Bladder microvascular endothelial cell (primary cell): ENCODE measurements around the gene RBP2. TPM values are rescaled to one million over a fixed set of nuclear protein-coding genes. Genes with fewer than 3 reads are reported as not detected.

Experiments used
- total RNA-seq: library from RNA; depleted of rRNA; stranded (reverse); fragments of >200 nt; gene quantifications from 2 replicates; pipeline ENCODE4 v1.2.3, GENCODE V29; 2014

RBP2 gene
- not detected in 2 replicates for total RNA-seq

DNA sequence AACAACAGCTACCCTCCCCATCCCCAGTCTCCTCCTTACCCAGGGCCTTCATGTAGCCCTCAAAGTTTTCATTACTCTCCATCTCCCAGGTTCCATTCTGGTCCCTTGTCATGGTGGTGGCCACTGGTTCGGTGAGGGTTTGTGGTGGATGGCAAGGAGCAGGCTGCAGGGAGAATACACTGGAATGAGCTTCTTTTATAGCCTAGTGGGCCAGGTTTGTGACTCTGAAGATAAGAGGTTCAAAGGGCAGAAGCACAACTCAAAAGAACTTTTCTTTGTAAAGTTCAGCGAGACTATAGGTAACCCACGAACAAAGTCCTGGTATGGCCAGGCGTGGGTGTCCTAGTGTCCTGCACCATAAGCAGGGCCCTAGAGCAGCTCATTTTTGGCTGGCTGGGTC, at the start of gene RBP2:
Gene RBP2 (minus strand): TSS at position 169 of the 400 bp plus-strand sequence. CDS start 57 bp downstream, at position 112.

Other genes starting within 250 kb of the RBP2 start
- 63.6 and 71.6 TPM in 2 replicates for gene MRPS22, start 132.5 kb downstream of the RBP2 start, total RNA-seq
- 142 and 232 TPM in 2 replicates for gene COPB2, start 86.9 kb downstream of the RBP2 start, total RNA-seq
- gene RBP1, start 63.2 kb upstream of the RBP2 start, total RNA-seq: 1.9 and 148 TPM in 2 replicates
- 0.81 and 1.5 TPM in 2 replicates for gene NMNAT3, start 201.5 kb upstream of the RBP2 start, total RNA-seq